Right lobe of liver (tissue), 6 donors: ENCODE results near the gene TPO. TPM values are rescaled to one million over a fixed set of nuclear protein-coding genes. Genes with fewer than 3 reads are reported as not detected.

Experiments
- ATAC-seq, 4 donors: fragments of 200-7000 bp; cut with Tn5 transposase; one replicate each; pipeline ENCODE4 v1.9.1; 2020; ENCODE audit warnings: mild to moderate bottlenecking in 4 of 4, moderate library complexity in 4 of 4
- DNase-seq, 3 donors: peaks; one replicate each; pipeline ENCODE4 v3.0.0-alpha.2; 2020
- H3K27ac ChIP-seq, 3 donors: fragments of 200-600 bp; one replicate each; pipeline ENCODE4 v1.8.0; 2022
- H3K27me3 ChIP-seq, 2 donors: fragments of 200-600 bp; one replicate each; pipeline ENCODE4 v1.8.0; 2022
- H3K36me3 ChIP-seq, 4 donors: fragments of 200-600 bp; sonication (generic) in 1 of 4; one replicate each; pipeline versions ENCODE4 v1.5.1 to v1.8.0; 2017 to 2022; ENCODE audit warnings: control low read depth in 1 of 4
- H3K4me1 ChIP-seq, 4 donors: fragments of 200-600 bp; sonication (generic) in 1 of 4; one replicate each; pipeline versions ENCODE4 v1.5.1 to v1.8.0; 2017 to 2022; ENCODE audit warnings: control low read depth in 1 of 4
- H3K4me3 ChIP-seq, 3 donors: fragments of 200-600 bp; one replicate each; pipeline ENCODE4 v1.8.0; 2022
- H3K9me3 ChIP-seq, 4 donors: fragments of 200-600 bp; sonication (generic) in 1 of 4; one replicate each; pipeline versions ENCODE4 v1.5.1 to v1.8.0; 2017 to 2022; ENCODE audit warnings: control low read depth in 1 of 4
- POLR2A ChIP-seq: fragments of 450-650 bp; IDR thresholded peaks from one replicate; pipeline ENCODE4 v1.6.1; 2017; ENCODE audit warnings: antibody characterized with exemption, mild to moderate bottlenecking
- WGBS: methylation state at CpG from one replicate; pipeline ENCODE4 v1.1.6; 2018; ENCODE audit warnings: low coverage, low lambda C conversion rate; ENCODE audit not compliant: insufficient coverage; ENCODE audit errors: missing lambda C conversion rate; 5-methylcytosine and 5-hydroxymethylcytosine counted together
- intact Hi-C, 2 donors: fragments of 100-400 bp; cut with DNase I; formaldehyde crosslinking; loops; one replicate each; pipeline versions ENCODE4 v1.11.2 to v1.14.1; 2022
- total RNA-seq, 6 experiments: library from RNA; depleted of rRNA in 2 of 6; stranded (reverse); fragments of >200 nt in 2 of 6; fragmentation: NEBNext Ultra II Directional in 3 of 6; extraction: Animal tissue kit (Norgen Biotek cat#: 25700) in 3 of 6; gene quantifications; one replicate each; pipeline versions ENCODE4 v1.1.0 to v1.2.4, GENCODE V29; 2016 to 2023
- TF ChIP-seq, protein P1 (sequence below), 4 donors: fragments of 200-600 bp in 3 of 4; fragments of 450-650 bp in 1 of 4; IDR thresholded peaks; one replicate each; pipeline versions ENCODE4 v1.5.1 to v1.8.0; 2016 to 2022; ENCODE audit warnings: antibody characterized with exemption in 4 of 4, mild to moderate bottlenecking in 2 of 4
- donor health status: DM: no; HTN: yes; CAD: no.
- donor health status: DM: no; HTN: no; CAD: no.
- donor health status: DM: no; HTN: no; CAD: no.
- donor health status: DM: no; HTN: yes; CAD: no.
- donor health status: DM: no; HTN: yes; CAD: no.

TPO gene
- total RNA-seq, 6 experiments from 2014 or later = not detected

DNA sequence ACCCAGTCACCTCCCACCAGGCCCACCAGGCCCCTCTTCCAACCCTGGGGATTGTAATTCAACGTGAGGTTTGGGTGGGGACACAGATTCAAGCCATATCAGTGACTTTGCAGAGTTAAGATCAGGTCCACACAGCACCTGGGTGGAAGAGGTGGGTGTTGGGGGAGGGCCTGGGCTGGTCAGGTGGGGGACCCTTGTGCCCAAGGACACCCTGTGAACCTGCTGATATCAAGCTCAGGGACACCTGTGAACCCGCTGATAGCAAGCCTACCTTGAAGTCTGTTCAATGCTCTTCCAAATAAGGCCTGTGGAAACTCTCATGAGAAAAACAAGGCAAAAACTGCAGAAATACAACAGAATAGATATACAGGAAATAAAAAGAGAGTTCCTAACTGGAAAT, 19.9 kb upstream of the TPO start:
- intact Hi-C loops = no loop called here
- TF ChIP-seq POLR2A = no peak
- TF ChIP-seq, protein P1, sequence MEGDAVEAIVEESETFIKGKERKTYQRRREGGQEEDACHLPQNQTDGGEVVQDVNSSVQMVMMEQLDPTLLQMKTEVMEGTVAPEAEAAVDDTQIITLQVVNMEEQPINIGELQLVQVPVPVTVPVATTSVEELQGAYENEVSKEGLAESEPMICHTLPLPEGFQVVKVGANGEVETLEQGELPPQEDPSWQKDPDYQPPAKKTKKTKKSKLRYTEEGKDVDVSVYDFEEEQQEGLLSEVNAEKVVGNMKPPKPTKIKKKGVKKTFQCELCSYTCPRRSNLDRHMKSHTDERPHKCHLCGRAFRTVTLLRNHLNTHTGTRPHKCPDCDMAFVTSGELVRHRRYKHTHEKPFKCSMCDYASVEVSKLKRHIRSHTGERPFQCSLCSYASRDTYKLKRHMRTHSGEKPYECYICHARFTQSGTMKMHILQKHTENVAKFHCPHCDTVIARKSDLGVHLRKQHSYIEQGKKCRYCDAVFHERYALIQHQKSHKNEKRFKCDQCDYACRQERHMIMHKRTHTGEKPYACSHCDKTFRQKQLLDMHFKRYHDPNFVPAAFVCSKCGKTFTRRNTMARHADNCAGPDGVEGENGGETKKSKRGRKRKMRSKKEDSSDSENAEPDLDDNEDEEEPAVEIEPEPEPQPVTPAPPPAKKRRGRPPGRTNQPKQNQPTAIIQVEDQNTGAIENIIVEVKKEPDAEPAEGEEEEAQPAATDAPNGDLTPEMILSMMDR (IDR thresholded peaks at IDR 0.05) = no peak
- Histone ChIP-seq H3K4me1 (no peaks in the 10 kb centered on the region), H3K9me3 (no peaks in the 10 kb centered on the region), H3K27me3 (no peaks in the 10 kb centered on the region), H3K4me3 (no peak overlapping the region), H3K27ac (no peak overlapping the region), H3K36me3 (no peaks in the 10 kb centered on the region)
- ATAC-seq (no peak), DNase-seq (no peak)
- WGBS = 67% methylated on average over 2 of the region's 2 CpGs

DNA sequence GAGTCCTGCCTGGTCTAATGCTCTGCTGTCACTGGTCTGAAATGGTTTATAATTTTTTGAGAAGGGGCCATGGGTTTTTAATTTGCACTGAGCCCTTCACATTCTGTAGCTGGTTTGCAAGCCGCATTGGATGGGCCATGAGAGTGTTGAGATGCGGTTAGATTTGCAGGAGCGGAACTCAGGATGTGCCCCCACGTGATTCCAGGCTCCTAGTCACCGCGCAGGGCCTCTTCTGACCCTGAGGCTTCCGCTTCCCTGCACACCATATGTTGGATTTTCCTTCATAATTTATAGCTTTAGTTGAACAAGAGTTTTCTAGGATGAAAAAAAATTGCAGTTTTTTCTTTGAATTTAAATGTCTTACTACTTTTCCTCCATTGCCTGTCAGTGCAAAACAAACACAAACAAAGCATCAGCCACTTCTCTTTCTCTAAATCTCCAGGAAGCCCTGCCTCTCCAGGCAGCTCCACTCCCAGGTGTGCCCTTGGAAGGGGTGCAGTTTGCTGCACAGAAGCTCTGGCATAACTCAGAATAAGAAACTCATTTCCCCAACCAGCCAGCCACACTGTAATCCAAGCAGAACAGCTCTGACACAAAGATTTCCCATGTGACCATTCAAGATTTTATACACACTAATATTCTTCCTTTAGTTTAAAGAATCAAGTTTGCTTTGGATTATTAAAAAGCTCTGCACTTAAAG, 18.4 kb upstream of the TPO start:
- Histone ChIP-seq H3K9me3 (no peaks in the 10 kb centered on the region), H3K27ac (no peak overlapping the region), H3K27me3 (no peaks in the 10 kb centered on the region), H3K36me3 (no peaks in the 10 kb centered on the region), H3K4me3 (no peak overlapping the region), H3K4me1 (no peaks in the 10 kb centered on the region)
- 85% methylated on average over 7 of the region's 7 CpGs for WGBS
- no peak for DNase-seq
- no peak for ATAC-seq
- no peak for TF ChIP-seq POLR2A
- TF ChIP-seq, protein P1 (IDR thresholded peaks at IDR 0.05) = no peak
- intact Hi-C loops = no loop called here

DNA sequence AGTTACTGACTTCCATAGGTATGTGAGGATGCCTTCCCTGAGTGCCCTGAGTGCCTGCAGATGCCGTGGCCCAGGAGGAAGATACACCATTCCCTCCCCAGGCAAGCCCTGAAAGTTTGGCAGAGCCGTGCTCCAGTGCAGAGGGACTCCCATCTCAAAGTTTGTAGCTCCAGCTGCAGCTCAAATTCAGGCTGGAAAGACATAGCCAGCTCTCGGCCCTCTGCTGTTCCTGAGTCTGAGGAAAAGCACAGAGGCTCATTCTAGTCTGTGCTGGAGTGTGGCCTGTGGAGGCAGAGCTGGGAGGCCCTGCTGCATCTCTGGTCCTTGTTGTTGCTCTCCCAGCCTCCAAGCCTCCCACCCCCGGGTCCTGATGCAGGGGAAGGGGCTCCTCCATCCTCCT, 15.9 kb upstream of the TPO start:
- ATAC-seq (no peak), DNase-seq (no peak)
- Histone ChIP-seq H3K36me3 (no peaks in the 10 kb centered on the region), H3K4me3 (no peak overlapping the region), H3K27ac (no peak overlapping the region), H3K4me1 (no peaks in the 10 kb centered on the region), H3K9me3 (no peaks in the 10 kb centered on the region), H3K27me3 (no peaks in the 10 kb centered on the region)
- WGBS = 33% methylated on average over 2 of the region's 4 CpGs
- TF ChIP-seq, protein P1 (IDR thresholded peaks at IDR 0.05) = no peak
- no peak for TF ChIP-seq POLR2A
- intact Hi-C loops = no loop called here

DNA sequence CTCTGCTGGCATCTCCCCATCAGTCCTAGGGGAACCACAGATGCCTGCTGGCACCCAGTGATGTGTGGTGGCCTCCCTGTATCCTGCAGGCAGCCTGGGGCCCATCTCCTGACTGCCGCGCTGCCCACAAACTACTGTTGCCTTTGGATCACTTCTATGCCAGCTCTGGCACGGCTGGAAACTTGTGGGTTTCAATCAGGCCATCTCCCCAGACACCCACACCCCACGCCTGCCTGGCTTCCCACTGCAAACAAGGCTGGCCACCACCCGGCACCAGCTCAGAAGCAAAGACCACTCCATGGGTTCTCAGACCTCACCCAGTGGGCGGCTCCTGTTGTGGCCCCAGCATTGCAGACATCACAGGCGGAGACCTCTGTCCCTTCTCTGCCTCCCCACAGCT, 15.1 kb upstream of the TPO start:
- 50% methylated on average over 2 of the region's 7 CpGs for WGBS
- intact Hi-C loops = no loop called here
- Histone ChIP-seq H3K27me3 (no peaks in the 10 kb centered on the region), H3K9me3 (no peaks in the 10 kb centered on the region), H3K4me3 (no peak overlapping the region), H3K36me3 (no peaks in the 10 kb centered on the region), H3K27ac (no peak overlapping the region), H3K4me1 (no peaks in the 10 kb centered on the region)
- no peak for ATAC-seq
- no peak for TF ChIP-seq POLR2A
- TF ChIP-seq, protein P1 (IDR thresholded peaks at IDR 0.05) = no peak
- no peak for DNase-seq
